GM12873 (cell line): ENCODE data around the gene PRPS1.

Source experiments
- CTCF ChIP-seq: IDR thresholded peaks from 2 replicates; pipeline ENCODE4 v1.5.1; 2012; ENCODE audit warnings: low read depth, mild to moderate bottlenecking, moderate library complexity, low read length, control low read depth; ENCODE audit not compliant: insufficient read depth; ENCODE audit errors: missing control alignments

Gene PRPS1

GRCh38 chrX:107658660-107659059, 30.4 kb downstream of the PRPS1 start:
- no peak for TF ChIP-seq CTCF

GRCh38 chrX:107659286-107659685, 31.0 kb downstream of the PRPS1 start:
- TF ChIP-seq CTCF: no peak

GRCh38 chrX:107659768-107660167, 31.5 kb downstream of the PRPS1 start:
- TF ChIP-seq CTCF: peak; percentile 68

- no peak for TF ChIP-seq CTCF
These were observed 33.8 kb downstream of the PRPS1 start for GRCh38 chrX:107662145-107662544.

- no peak for TF ChIP-seq CTCF
These were observed 34.5 kb downstream of the PRPS1 start for GRCh38 chrX:107662824-107663223.

- TF ChIP-seq CTCF: no peak
These were observed 38.6 kb downstream of the PRPS1 start for GRCh38 chrX:107666931-107667330.

GRCh38 chrX:107667426-107667825, 39.1 kb downstream of the PRPS1 start:
- no peak for TF ChIP-seq CTCF
